GM15510 (cell line): ENCODE measurements around the gene UVRAG.

Source experiments
- POLR2A ChIP-seq: IDR thresholded peaks from 3 replicates; pipeline ENCODE4 v1.6.1; 2011; ENCODE audit warnings: borderline replicate concordance; ENCODE audit not compliant: insufficient read length; ENCODE audit errors: extremely low read depth

UVRAG gene

GRCh38 chr11:75814677-75815344 is at the start of gene UVRAG:
Gene UVRAG, plus strand, starts transcription at chr11:75815210. Its CDS starts 198 bp downstream, at chr11:75815408.
- peak; percentile 87 for TF ChIP-seq POLR2A

- TF ChIP-seq POLR2A, result no peak
Observed at GRCh38 chr11:75766443-75767227, 48.4 kb upstream of the UVRAG start.

GRCh38 chr11:75767228-75767572 is 47.8 kb upstream of the UVRAG start:
- no peak for TF ChIP-seq POLR2A

- no peak for TF ChIP-seq POLR2A
Observed at GRCh38 chr11:75767793-75768111, 47.3 kb upstream of the UVRAG start.

GRCh38 chr11:75768112-75768908 is 46.7 kb upstream of the UVRAG start, which contains the start of gene DGAT2:
Gene DGAT2, plus strand, starts transcription at chr11:75768778. Its CDS starts 214 bp downstream, at chr11:75768992.
- peak; percentile 78 for TF ChIP-seq POLR2A

GRCh38 chr11:75768909-75769771 is 45.9 kb upstream of the UVRAG start:
- no peak for TF ChIP-seq POLR2A

GRCh38 chr11:75770102-75770501 is 44.9 kb upstream of the UVRAG start:
- TF ChIP-seq POLR2A, result no peak

- TF ChIP-seq POLR2A, result no peak
Observed at GRCh38 chr11:75771646-75772410, 43.2 kb upstream of the UVRAG start.

- TF ChIP-seq POLR2A, result no peak
Observed at GRCh38 chr11:75773595-75774353, 41.2 kb upstream of the UVRAG start.

GRCh38 chr11:75775056-75775455 is 40.0 kb upstream of the UVRAG start:
- TF ChIP-seq POLR2A, result no peak

GRCh38 chr11:75776546-75776945 is 38.5 kb upstream of the UVRAG start:
- TF ChIP-seq POLR2A, result no peak

GRCh38 chr11:75777461-75778110 is 37.4 kb upstream of the UVRAG start:
- TF ChIP-seq POLR2A, result no peak
